ENCODE data around the gene FBXO31. TPM values are rescaled to one million over a fixed set of nuclear protein-coding genes. Genes with fewer than 3 reads are reported as not detected.

FBXO31 gene
- total RNA-seq, 6 experiments from 2014 or later: 23.0 to 30.0 (median 25.1) TPM

DNA sequence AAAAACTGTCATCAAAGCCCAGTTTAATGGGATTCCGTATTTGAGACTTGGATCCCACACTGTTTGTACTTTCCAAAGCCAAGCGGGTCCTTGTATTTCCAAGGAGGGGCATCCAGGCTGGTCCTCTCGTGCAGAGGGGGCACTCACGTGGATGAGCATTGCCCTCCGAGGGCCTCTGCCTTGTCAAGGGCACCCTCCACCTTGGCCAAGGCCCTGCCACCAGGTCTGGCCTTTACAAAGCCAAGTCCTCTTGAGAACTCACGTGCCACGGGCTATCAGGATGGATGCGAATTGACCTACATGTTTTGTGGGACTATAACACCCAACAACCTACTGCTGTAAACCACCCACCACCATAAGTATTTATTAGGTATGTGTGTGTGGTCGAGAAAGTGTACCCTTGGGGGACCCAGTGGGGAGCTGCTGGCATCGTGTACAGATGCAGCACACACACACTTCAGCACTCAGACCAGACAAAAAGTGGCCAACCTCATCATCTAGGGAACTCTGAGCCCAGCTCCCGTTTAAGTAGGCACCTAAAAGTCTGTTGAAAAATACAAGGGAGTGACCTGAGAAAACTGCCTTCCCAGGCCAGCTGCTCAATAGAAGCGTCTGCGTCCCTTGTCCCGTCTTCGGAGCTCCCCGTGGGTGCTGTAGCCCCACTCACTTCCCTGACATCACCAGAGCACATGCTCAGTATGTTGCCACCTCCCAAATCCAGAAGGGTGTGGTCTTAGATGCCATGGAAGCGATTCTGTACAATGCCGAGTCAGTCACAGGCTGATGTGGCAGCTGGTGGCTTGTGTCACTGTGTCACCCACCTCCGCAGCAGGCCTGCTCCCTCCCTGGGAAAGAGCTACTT, 21.4 kb upstream of the FBXO31 start:
- Mint-ChIP-seq H3K36me3 (ENCODE audit: low read depth) (peaks cover 30% of the 10 kb centered on the region), H3K4me1 (ENCODE audit: low read depth) (no peaks in the 10 kb centered on the region), H3K27me3 (ENCODE audit: insufficient read depth) (no peaks in the 10 kb centered on the region; the same call in 1 of the 2 replicates), H3K4me3 (no peak overlapping the region), H3K27ac (no peak overlapping the region; the same call in 1 of the 2 replicates), H3K9me3 (no peaks in the 10 kb centered on the region)
- TF ChIP-seq, protein P1, sequence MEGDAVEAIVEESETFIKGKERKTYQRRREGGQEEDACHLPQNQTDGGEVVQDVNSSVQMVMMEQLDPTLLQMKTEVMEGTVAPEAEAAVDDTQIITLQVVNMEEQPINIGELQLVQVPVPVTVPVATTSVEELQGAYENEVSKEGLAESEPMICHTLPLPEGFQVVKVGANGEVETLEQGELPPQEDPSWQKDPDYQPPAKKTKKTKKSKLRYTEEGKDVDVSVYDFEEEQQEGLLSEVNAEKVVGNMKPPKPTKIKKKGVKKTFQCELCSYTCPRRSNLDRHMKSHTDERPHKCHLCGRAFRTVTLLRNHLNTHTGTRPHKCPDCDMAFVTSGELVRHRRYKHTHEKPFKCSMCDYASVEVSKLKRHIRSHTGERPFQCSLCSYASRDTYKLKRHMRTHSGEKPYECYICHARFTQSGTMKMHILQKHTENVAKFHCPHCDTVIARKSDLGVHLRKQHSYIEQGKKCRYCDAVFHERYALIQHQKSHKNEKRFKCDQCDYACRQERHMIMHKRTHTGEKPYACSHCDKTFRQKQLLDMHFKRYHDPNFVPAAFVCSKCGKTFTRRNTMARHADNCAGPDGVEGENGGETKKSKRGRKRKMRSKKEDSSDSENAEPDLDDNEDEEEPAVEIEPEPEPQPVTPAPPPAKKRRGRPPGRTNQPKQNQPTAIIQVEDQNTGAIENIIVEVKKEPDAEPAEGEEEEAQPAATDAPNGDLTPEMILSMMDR (IDR thresholded peaks at IDR 0.05): no peak
- DNase-seq: no peak

DNA sequence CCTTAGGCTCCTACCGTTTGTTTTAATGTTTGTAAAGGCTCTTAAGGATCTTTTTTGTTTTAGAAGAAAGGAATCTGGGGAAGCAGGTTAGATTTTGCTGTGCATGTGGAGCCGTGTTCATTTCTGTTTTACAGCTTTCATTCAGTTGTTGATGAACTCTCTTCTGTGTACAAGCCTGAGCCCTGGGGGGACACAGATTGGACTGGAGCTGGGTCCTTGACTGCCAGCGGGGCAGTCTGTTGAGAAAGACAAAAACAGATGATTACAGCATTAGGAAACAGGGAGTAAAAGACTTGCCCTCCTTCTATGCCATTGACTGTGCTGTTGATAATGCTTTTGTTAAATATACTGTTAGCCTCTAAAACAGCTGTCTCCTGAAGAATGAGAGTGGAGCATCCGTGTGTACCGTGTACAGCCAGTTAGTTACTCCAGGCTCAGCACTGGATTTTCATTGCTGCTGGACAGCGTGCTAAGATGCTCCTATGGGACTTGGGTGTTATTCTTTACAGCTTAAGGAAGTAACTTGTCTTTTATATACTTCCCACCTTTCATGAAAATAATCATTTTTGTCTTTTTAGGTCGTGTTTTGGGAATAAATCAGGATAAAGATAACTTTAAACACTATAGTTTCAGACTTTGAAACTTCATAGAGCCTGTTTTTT, 11.7 kb upstream of the FBXO31 start:
- Mint-ChIP-seq H3K36me3 (ENCODE audit: low read depth) (peaks cover 19% of the 10 kb centered on the region), H3K27ac (no peak overlapping the region; the same call in 1 of the 2 replicates), H3K4me3 (no peak overlapping the region), H3K4me1 (ENCODE audit: low read depth) (peaks cover 29% of the 10 kb centered on the region), H3K27me3 (ENCODE audit: insufficient read depth) (peaks cover 7% of the 10 kb centered on the region), H3K9me3 (no peaks in the 10 kb centered on the region)
- TF ChIP-seq, protein P1 (IDR thresholded peaks at IDR 0.05): no peak
- DNase-seq: no peak

DNA sequence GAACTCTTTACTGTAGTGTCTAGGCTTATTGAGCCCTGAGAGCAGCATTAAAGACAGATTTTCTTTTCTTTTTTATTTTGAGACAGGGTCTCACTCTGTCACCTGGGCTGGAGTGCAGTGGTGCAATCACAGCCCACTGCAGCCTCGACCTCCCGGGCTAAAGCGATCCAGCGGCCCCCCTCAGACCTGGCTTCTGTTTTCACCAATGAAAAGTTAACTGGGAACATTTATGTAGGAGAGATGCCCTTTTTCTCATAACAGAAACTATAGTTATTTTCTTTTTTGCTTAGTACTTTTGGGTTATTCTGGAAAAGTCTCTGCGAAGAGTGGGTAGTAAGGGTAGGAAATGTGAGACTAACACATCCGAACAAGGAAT, 10.1 kb upstream of the FBXO31 start:
- peak overlapping the region; percentile 95 for H3K4me3 Mint-ChIP-seq
- no peaks in the 10 kb centered on the region for H3K9me3 Mint-ChIP-seq
- TF ChIP-seq, protein P1 (IDR thresholded peaks at IDR 0.05): no peak
- H3K27ac Mint-ChIP-seq: peak overlapping the region; percentile 90
- DNase-seq: no peak
- peaks cover 38% of the 10 kb centered on the region for H3K4me1 Mint-ChIP-seq (ENCODE audit: low read depth)
- H3K36me3 Mint-ChIP-seq (ENCODE audit: low read depth): peaks cover 12% of the 10 kb centered on the region
- H3K27me3 Mint-ChIP-seq (ENCODE audit: insufficient read depth): peaks cover 7% of the 10 kb centered on the region

DNA sequence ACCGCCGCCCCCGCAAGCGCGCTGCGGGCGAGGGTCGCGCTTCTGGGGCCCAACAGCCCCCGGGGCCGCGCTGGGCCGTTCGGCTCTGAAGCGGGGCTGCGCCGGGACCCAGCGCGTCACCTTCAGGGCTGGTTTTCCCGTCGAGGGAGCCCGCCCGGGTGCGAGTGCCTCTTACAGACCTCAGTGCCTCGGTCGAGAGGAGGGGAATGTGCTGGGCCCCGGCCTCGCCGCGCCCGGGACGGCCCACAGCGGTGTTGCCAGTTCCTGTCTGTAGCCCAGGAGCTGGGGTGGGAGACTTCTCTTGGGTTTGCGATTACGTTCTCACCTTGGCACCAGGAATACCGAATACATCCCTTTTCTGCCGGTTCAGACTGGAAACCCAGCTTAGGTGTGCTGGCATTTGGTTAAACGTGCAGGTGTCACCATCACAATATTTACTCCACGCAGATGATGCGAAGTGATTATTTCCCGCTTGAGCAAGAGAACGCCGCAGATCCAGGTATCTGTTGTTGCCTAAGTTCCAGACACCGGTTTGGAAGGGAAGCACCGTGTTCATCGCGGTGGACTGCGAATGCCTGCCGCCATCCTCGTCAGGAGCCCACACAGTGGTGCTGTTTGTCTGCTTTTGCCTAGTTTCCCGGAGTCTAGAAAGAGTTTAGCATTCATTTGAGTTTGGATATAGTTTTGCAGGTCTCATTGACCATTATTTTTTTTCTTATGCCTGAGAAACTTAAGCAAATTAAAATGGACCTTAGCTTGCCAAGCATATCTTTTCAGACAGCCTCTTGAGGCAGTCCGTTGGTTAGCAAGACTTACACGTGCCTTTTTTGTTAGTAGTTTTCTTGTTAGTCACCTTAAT, 9.5 kb upstream of the FBXO31 start:
- H3K4me3 Mint-ChIP-seq: peak overlapping the region; percentile 95
- H3K36me3 Mint-ChIP-seq (ENCODE audit: low read depth): peaks cover 12% of the 10 kb centered on the region
- peaks cover 7% of the 10 kb centered on the region for H3K27me3 Mint-ChIP-seq (ENCODE audit: insufficient read depth)
- TF ChIP-seq, protein P1 (IDR thresholded peaks at IDR 0.05): no peak; the same call in 1 of the 2 replicates
- peaks cover 44% of the 10 kb centered on the region for H3K4me1 Mint-ChIP-seq (ENCODE audit: low read depth)
- no peaks in the 10 kb centered on the region for H3K9me3 Mint-ChIP-seq
- peak; percentile 53 for DNase-seq
- peak overlapping the region; percentile 90 for H3K27ac Mint-ChIP-seq
